Activated CD4-positive, alpha-beta T cell treated with anti-CD3 and anti-CD28 coated beads, Interleukin-2, amount 10 ng/mL, durations not matched to agents 24 days and 14 days (primary cell): ENCODE data around the gene ERCC1. TPM values are rescaled to one million over a fixed set of nuclear protein-coding genes. Genes with fewer than 3 reads are reported as not detected.
A peak's percentile ranks its signal among the peaks of the same experiment; 100 is the strongest.
"Not testable (repeated sequence)": the region's sequence is repeated elsewhere in the genome, so short reads cannot be mapped to it uniquely, and the experiment has no call there.

Experiments
- DNase-seq: peaks from one replicate; pipeline ENCODE4 v3.0.0; 2022
- H3K27ac Mint-ChIP-seq: one replicate; pipeline ENCODE4 v1.8.0; 2022; ENCODE audit warnings: mild to moderate bottlenecking, mixed read lengths
- H3K27me3 Mint-ChIP-seq: one replicate; pipeline ENCODE4 v1.8.0; 2022; ENCODE audit warnings: mixed read lengths
- H3K36me3 Mint-ChIP-seq: one replicate; pipeline ENCODE4 v1.8.0; 2022; ENCODE audit warnings: low read depth, mild to moderate bottlenecking, mixed read lengths
- H3K4me1 Mint-ChIP-seq: one replicate; pipeline ENCODE4 v1.8.0; 2021; ENCODE audit warnings: mixed read lengths
- H3K4me3 Mint-ChIP-seq: one replicate; pipeline ENCODE4 v1.8.0; 2022; ENCODE audit warnings: mild to moderate bottlenecking, moderate library complexity, mixed read lengths
- H3K9me3 Mint-ChIP-seq: one replicate; pipeline ENCODE4 v1.8.0; 2021; ENCODE audit warnings: mixed read lengths
- intact Hi-C: fragments of 100-400 bp; cut with micrococcal nuclease; formaldehyde crosslinking; loops from one replicate; pipeline ENCODE4 v1.15.1; 2023
- total RNA-seq: library from RNA; stranded (reverse); gene quantifications from 2 replicates; pipeline ENCODE4 v1.2.3, GENCODE V29; 2022

ERCC1 gene
- total RNA-seq, 1 donor from 2014 or later, result 123 TPM

- DNase-seq, result no peak
- Mint-ChIP-seq H3K36me3 (peaks cover 63% of the 10 kb centered on the region), H3K4me3 (no peak overlapping the region), H3K9me3 (no peaks in the 10 kb centered on the region), H3K27me3 (no peaks in the 10 kb centered on the region), H3K4me1 (peaks cover 10% of the 10 kb centered on the region), H3K27ac (peak overlapping the region; percentile 36)
- intact Hi-C loops, result no loop called here
Measured at GRCh38 chr19:45414468-45414867, 9.2 kb downstream of the ERCC1 start.

- Mint-ChIP-seq H3K9me3 (no peaks in the 10 kb centered on the region), H3K27me3 (no peaks in the 10 kb centered on the region), H3K4me3 (no peak overlapping the region), H3K4me1 (peaks cover 5% of the 10 kb centered on the region), H3K27ac (no peak overlapping the region), H3K36me3 (peaks cover 66% of the 10 kb centered on the region)
- intact Hi-C loops, result no loop called here
- no peak for DNase-seq
Measured at GRCh38 chr19:45413497-45413896, 10.2 kb downstream of the ERCC1 start.

- peaks cover 13% of the 10 kb centered on the region for H3K4me1 Mint-ChIP-seq
- DNase-seq, H3K4me3 Mint-ChIP-seq, H3K27ac Mint-ChIP-seq, H3K9me3 Mint-ChIP-seq, H3K27me3 Mint-ChIP-seq, intact Hi-C loops: not testable (repeated sequence)
- H3K36me3 Mint-ChIP-seq, result peaks cover 49% of the 10 kb centered on the region
Measured at GRCh38 chr19:45410330-45410729, 13.4 kb downstream of the ERCC1 start.

- intact Hi-C loops, result loop anchor here (5.0 kb wide), 1 partner anchor 1882 kb away; the partner anchor contains the start of gene ETHE1
- no peak for DNase-seq
- no peak overlapping the region for H3K27ac Mint-ChIP-seq
- no peak overlapping the region for H3K4me3 Mint-ChIP-seq
- no peaks in the 10 kb centered on the region for H3K9me3 Mint-ChIP-seq
- peaks cover 21% of the 10 kb centered on the region for H3K4me1 Mint-ChIP-seq
- H3K36me3 Mint-ChIP-seq, result peaks cover 45% of the 10 kb centered on the region
- no peaks in the 10 kb centered on the region for H3K27me3 Mint-ChIP-seq
Measured at GRCh38 chr19:45409557-45409920, 14.2 kb downstream of the ERCC1 start.

GRCh38 chr19:45408830-45409556 lies 14.7 kb downstream of the ERCC1 start:
- Mint-ChIP-seq H3K27me3 (peaks cover 1% of the 10 kb centered on the region), H3K9me3 (no peaks in the 10 kb centered on the region), H3K36me3 (peaks cover 40% of the 10 kb centered on the region), H3K27ac (no peak overlapping the region), H3K4me1 (peaks cover 27% of the 10 kb centered on the region), H3K4me3 (no peak overlapping the region)
- intact Hi-C loops, result loop anchor here (5.0 kb wide), 1 partner anchor 1882 kb away; the partner anchor contains the start of gene ETHE1
- no peak for DNase-seq

- H3K27me3 Mint-ChIP-seq, result peaks cover 10% of the 10 kb centered on the region
- peaks cover 33% of the 10 kb centered on the region for H3K36me3 Mint-ChIP-seq
- DNase-seq, result no peak
- peak overlapping the region; percentile 97 for H3K4me3 Mint-ChIP-seq
- intact Hi-C loops, result loop anchor here (5.0 kb wide), 1 partner anchor 1881 kb away; the partner anchor contains the start of gene ETHE1
- no peak overlapping the region for H3K27ac Mint-ChIP-seq
- H3K4me1 Mint-ChIP-seq, result peaks cover 35% of the 10 kb centered on the region
- H3K9me3 Mint-ChIP-seq, result no peaks in the 10 kb centered on the region
Measured at GRCh38 chr19:45408121-45408520, 15.6 kb downstream of the ERCC1 start.

GRCh38 chr19:45407585-45407984 lies 16.1 kb downstream of the ERCC1 start:
- H3K36me3 Mint-ChIP-seq, result peaks cover 28% of the 10 kb centered on the region
- DNase-seq, H3K27ac Mint-ChIP-seq, H3K9me3 Mint-ChIP-seq: not testable (repeated sequence)
- peaks cover 36% of the 10 kb centered on the region for H3K4me1 Mint-ChIP-seq
- H3K27me3 Mint-ChIP-seq, result peaks cover 12% of the 10 kb centered on the region
- peak overlapping the region; percentile 97 for H3K4me3 Mint-ChIP-seq
- intact Hi-C loops, result loop anchor here (2.0 to 5.0 kb wide), 2 partner anchors 315 to 1880 kb away; partner anchors contain the start of genes ETHE1 and PPP1R37

- Mint-ChIP-seq H3K4me1 (peaks cover 36% of the 10 kb centered on the region), H3K4me3 (peak overlapping the region; percentile 97), H3K27ac (peak overlapping the region; percentile 89), H3K9me3 (no peaks in the 10 kb centered on the region), H3K36me3 (peaks cover 25% of the 10 kb centered on the region), H3K27me3 (peaks cover 12% of the 10 kb centered on the region)
- intact Hi-C loops, result loop anchor here (2.0 to 5.0 kb wide), 2 partner anchors 314 to 1880 kb away; partner anchors contain the start of genes ETHE1 and PPP1R37
- DNase-seq, result no peak
Measured at GRCh38 chr19:45407091-45407375, 16.7 kb downstream of the ERCC1 start.

GRCh38 chr19:45406226-45407090 lies 17.3 kb downstream of the ERCC1 start, which contains the start of gene POLR1G:
TSS of gene POLR1G (plus strand) at chr19:45406644. CDS start at chr19:45406697, 53 bp downstream.
- peak within 1 kb of the TSS; percentile 97 for H3K4me3 Mint-ChIP-seq
- intact Hi-C loops, result loop anchor here (1.0 to 5.0 kb wide), 4 partner anchors 72 to 1879 kb away; partner anchors contain the start of genes BLOC1S3, ETHE1, PPP1R37 and TRAPPC6A
- peak; percentile 95 for DNase-seq
- peaks cover 12% of the 10 kb centered on the region for H3K27me3 Mint-ChIP-seq
- peak within 1 kb of the TSS; percentile 89 for H3K27ac Mint-ChIP-seq
- H3K9me3 Mint-ChIP-seq, result no peaks in the 10 kb centered on the region
- peaks cover 25% of the 10 kb centered on the region for H3K36me3 Mint-ChIP-seq
- H3K4me1 Mint-ChIP-seq, result peaks cover 36% of the 10 kb centered on the region

GRCh38 chr19:45405435-45406225 lies 18.1 kb downstream of the ERCC1 start:
- Mint-ChIP-seq H3K9me3 (no peaks in the 10 kb centered on the region), H3K4me1 (peaks cover 36% of the 10 kb centered on the region), H3K36me3 (peaks cover 19% of the 10 kb centered on the region), H3K4me3 (peak overlapping the region; percentile 97), H3K27me3 (peaks cover 12% of the 10 kb centered on the region), H3K27ac (peak overlapping the region; percentile 89)
- intact Hi-C loops, result loop anchor here (1.0 to 5.0 kb wide), 6 partner anchors 18 to 1878 kb away; partner anchors contain the start of genes BLOC1S3, ERCC1, ERCC2 and ETHE1
- DNase-seq, result peak; percentile 95

GRCh38 chr19:45404557-45405434 lies 18.9 kb downstream of the ERCC1 start, which contains the start of gene PPP1R13L:
TSS of gene PPP1R13L (minus strand) at chr19:45405069. CDS start at chr19:45398318, 6,751 bp downstream.
- Mint-ChIP-seq H3K4me3 (peak within 1 kb of the TSS; percentile 97), H3K27me3 (peaks cover 12% of the 10 kb centered on the region), H3K36me3 (peaks cover 15% of the 10 kb centered on the region), H3K9me3 (no peaks in the 10 kb centered on the region), H3K27ac (peak within 1 kb of the TSS; percentile 89), H3K4me1 (peaks cover 36% of the 10 kb centered on the region)
- intact Hi-C loops, result loop anchor here (1.0 to 5.0 kb wide), 3 partner anchors 19 to 1877 kb away; partner anchors contain the start of genes ERCC1, ERCC2 and ETHE1
- peak; percentile 93 for DNase-seq

GRCh38 chr19:45403781-45404556 lies 19.7 kb downstream of the ERCC1 start:
- no peaks in the 10 kb centered on the region for H3K9me3 Mint-ChIP-seq
- DNase-seq, result peak; percentile 93
- no peak overlapping the region for H3K27ac Mint-ChIP-seq
- peaks cover 36% of the 10 kb centered on the region for H3K4me1 Mint-ChIP-seq
- H3K4me3 Mint-ChIP-seq, result peak overlapping the region; percentile 97
- intact Hi-C loops, result no loop called here
- H3K27me3 Mint-ChIP-seq, result peaks cover 12% of the 10 kb centered on the region
- H3K36me3 Mint-ChIP-seq, result peaks cover 11% of the 10 kb centered on the region
